GM21526 (cell line): Measurements from ENCODE around the gene EEF1AKMT2.
"Not testable (repeated sequence)": the region's sequence is repeated elsewhere in the genome, so short reads cannot be mapped to it uniquely, and the experiment has no call there.

Source experiments
- ATAC-seq: cut with Tn5 transposase; IDR thresholded peaks from one replicate; pipeline ENCODE4 v1.9.1; 2021; ENCODE audit warnings: moderate library complexity; ENCODE audit not compliant: unreplicated experiment, low FRiP score

Gene EEF1AKMT2

DNA sequence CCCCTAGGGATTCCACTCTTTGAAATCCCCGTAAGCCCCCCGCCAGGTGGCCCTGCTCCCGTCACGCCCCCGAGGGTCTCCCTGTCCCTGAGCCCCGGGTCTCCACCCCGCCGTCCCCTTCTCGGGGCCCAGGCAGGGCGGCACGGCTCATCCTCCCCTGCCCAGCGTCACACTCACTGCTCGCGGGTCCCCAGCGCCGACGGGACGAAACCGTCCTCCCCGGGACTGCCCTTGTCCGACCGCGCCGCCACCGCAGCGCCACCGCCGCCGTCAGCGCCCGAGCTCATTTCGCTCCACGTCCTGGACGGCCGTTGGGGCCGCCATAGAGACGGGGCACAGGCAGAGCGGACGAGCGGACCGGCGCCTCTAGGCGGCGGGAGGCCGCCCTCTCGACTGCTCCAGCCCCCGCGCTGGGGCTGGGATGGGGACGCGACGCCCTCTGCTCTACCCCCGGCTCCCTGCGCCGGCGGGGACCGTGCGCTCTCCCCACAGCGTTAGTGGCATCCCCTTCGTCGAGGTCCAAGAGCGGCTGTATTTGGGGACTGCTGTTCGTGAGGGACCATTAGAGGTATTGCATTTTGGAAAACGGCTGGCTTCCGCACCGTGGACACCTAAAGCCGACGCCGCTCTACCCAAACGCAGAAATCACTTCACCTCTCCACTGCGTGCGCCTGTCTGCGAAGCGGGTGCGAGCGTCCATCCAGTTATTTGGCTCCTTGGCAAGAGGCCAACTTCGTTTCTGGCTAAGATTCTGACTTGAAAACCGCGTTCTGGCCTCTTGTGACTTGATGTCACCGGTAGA is at the start of gene EEF1AKMT2:
Gene EEF1AKMT2 (minus strand): TSS at position 341 of the 802 bp plus-strand sequence. CDS start 54 bp downstream, at position 287.
- ATAC-seq: peak; percentile 87

DNA sequence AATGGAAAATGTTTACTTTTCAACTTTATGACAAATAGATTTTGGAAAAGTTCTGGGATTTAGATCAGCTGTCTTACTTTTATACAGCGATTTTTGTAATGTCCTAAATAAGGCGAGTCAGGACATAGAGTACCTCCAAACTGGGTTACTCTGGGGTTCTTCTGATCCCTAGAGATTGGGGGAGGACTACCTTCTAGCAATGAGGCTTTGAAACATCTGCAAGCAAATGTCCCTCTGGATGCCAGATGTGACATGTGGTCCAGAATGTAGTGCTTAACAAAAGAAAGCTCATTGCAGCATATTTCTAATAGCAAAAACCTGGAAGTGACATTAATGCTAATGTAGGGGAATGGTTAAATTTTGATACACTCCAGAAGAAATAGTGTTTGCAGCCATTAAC is 46.0 kb upstream of the EEF1AKMT2 start:
- ATAC-seq: no peak

DNA sequence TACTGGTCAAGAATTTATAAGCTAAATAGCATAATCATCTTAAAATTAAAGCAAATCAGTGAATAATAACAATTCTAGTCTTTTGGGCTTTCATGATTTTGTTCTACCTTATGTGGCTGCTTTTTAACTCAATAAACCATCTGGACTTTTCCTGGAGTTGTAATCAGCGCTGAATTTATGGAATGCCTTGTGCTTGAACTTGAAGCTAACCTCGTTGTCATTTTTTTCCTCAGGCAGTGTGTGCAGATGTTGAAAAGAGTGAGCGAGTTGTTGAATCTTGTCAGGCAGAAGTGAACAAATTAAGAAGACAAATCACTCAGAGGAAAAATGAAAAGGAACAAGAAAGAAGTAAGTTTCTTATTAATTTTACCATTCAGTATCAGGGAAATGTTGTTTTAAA is 39.4 kb upstream of the EEF1AKMT2 start:
- ATAC-seq: no peak

DNA sequence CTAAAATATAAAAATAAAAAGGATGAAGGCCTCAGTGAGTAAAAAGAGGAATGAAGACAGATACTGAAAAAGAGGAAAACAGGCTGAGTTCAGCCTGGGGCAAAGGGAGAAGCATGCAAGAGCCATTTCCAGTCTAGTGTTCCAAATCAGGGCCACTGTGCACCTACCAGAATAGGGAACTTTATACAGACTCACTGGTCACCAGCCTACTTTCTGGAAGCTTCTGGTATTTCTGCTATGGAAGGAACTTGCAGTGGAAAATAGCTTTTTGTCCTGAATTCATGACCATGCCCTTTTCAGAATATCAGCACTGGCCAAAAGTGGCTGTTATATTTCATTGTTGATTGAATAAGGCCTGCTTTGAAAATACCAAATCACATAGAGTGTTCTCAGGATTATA is 38.8 kb upstream of the EEF1AKMT2 start:
- ATAC-seq: no peak

DNA sequence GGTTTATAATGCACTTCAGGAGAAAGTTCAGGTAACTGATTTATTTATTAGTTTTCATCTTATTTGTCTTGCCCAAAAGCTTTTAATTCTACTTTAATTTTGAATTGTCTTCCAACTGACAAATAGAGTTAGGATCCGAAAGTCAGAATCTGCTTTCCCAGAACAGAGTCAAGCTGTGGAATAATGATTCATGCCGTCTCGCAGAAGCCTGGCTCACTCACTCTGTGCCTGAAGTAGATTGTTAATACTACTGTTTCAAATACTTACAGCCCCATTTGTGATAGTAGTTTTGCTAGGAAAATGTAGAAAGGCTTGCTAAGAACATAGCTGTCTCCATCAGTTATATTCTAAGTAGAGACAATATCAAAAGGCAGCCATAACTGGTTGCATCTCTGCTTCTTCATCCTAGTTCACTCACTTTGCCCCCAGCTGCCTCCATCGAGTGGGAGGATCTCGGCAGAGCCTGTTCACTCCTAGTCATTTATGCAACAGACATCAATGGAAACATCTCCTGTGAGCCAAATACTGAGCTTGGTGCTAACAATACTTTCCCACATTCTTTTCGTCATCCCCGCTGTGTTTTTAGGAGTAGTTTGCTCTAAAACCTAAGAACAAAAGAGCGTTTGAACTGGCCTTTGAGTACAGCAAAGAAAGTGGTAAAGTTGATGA is 37.9 kb upstream of the EEF1AKMT2 start:
- ATAC-seq: no peak

DNA sequence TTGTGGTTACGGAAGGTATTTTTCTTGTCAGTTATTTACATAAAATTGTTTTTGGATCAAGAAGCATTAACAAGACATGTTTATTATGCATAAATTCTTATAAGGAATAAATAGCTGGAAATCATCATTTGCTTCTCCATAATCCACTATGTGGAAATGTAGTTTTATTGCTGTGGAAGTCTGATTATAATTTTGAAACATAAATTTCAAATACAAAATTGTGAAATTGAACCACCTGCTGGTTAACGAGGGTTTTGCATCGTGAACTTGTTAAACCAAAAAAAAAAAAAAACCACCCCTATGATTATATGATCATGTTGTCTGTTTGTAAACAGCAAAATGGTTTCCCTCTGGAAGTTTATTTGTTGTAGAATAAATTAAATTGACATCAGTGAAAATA is 35.8 kb upstream of the EEF1AKMT2 start:
- ATAC-seq: no peak

DNA sequence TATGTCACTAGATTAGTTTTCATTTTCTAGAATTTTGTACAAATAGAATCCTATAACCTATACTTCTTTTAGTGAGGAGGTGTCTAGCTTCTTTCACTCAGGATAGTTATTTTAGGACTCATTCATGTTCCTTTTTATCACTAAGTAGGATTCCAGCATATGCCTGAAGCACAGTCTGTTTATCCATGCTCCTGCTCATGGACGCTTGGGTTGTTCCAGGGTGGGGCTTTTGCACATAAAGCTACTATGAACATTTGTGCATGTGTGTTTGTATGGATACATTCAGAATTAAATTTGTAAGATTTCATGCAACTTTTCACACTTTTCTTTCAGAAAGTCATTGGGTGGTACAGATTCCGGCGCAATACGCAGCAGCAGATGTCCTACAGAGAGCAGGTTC is 34.6 kb upstream of the EEF1AKMT2 start:
- no peak for ATAC-seq

DNA sequence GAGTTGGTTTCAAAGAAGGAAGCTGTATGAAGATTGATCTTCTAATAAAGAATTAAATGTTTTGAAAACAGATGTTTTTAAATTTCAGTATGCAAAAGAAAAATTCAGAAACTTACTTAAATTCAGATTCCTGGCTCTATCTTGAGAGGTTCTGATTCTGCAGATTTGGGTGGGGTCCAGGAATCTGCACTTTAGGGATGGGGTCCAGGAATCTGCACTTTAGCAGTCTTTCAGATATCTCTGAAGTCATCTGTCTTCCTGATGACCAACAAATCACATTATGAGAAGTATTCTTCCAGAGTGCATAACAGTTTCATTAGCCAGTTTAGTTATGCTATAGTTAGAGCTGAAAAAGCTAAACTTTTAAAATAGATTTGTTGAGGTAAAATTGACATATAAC is 34.0 kb upstream of the EEF1AKMT2 start:
- no peak for ATAC-seq

DNA sequence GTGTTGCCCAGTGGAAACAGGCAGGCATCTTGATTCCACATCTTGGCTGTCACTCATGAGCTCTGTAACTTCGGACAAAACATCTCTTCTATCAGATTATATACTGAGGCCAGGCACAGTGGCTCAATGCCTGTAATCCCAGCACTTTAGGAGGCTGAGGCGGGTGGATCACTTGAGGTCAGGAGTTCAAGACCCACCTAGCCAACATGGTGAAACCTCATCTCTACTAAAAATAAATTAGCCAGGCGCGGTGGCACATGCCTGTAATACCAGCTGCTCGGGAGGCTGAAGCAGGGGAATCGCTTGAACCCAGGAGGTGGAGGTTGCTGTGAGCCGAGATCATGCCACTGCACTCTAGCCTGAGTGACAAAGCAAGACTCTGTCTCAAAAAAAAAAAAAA is 33.2 kb upstream of the EEF1AKMT2 start:
- ATAC-seq: not testable (repeated sequence)

DNA sequence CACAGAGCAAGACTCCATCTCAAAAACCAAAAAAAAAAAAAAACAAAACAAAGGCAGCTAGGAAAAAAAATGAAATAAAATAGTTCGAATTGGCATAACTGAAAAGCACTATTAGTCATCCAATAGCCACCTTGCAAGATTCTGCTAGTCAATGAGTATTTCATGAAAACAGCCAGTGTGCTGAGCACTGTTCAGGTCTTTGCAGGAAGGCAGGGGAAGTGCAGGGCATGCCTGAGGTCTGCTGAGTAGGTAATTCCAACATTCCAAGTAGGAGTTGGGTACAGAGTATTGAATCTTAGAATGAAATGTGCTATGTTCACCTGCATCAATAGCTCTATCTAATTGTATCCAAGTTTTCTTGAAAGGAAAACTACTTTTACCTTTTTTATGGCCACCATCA is 32.8 kb upstream of the EEF1AKMT2 start:
- no peak for ATAC-seq

DNA sequence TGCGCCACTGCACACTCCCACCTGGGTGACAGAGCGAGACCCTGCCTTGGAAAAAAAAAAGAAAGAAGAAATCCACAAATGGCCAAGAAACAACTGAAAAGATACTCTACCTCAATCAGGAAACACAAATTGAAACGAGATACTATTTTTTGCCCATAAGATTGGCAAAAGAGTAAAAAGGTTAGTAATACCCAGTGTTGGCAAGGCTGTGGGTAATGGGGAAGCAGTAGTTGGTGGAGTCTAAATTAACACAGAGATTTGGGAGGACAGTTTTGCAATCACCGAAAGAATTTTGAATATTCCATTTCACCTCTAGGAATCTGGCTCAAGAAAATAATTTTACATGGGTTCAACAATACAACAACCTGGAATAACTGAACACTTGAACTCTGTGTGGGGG is 29.8 kb upstream of the EEF1AKMT2 start:
- no peak for ATAC-seq

DNA sequence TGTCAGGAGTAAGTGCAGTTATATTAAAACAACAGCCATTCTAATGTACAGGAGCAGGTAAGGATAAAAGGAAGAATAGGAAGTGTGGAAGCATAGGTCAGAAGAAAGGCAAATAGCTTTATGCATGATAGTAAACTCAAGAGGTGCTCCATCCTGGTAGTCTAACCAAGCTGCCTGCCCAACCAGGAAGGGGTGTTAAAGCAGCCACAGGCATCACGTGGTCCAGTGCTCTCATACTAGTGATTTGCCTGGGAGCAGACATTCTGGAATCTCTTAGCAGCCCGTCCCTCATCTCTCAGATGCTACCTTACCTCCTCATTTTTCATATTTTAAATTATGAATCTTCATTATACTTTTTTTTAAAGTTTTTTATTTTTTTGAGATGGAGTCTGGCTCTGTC is 28.4 kb upstream of the EEF1AKMT2 start:
- ATAC-seq: no peak

DNA sequence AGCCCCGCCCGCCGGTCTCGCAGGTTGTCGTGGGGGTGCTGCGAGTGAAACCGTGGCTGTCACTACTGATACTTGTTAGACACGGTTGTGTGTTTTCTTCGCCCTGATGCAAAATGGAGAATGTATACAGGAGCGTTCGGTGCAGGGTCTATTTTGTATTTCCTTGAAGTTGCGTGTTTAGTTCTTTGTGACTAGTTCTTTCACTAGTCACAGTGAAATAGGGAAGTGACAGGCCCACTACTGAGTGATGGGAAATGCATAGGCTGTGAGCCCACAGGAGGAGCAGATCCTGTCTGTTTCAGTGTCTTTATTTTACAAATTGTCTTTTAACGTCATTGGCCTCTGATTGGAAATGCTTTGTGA is 10.6 kb upstream of the EEF1AKMT2 start:
- ATAC-seq: peak; percentile 42

DNA sequence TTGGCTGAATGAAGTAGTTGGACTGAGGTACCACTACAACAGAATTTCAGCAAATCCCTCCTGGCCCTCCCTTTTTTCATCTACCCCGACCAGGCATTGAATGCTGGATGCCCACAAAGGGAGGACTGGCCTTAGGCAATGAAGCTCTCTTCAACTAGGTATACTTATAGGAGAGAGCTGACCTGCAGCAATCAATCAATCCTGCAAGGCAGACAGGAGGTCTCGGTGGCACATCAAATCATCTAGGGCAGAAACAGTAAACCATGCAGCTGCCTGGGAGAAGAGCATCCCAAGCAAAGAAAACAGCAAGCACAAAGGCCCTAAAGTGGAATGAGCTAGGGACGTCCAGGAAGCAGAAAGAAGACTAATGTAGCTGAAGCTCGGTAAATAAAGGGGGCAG is 7.5 kb upstream of the EEF1AKMT2 start:
- ATAC-seq: no peak

DNA sequence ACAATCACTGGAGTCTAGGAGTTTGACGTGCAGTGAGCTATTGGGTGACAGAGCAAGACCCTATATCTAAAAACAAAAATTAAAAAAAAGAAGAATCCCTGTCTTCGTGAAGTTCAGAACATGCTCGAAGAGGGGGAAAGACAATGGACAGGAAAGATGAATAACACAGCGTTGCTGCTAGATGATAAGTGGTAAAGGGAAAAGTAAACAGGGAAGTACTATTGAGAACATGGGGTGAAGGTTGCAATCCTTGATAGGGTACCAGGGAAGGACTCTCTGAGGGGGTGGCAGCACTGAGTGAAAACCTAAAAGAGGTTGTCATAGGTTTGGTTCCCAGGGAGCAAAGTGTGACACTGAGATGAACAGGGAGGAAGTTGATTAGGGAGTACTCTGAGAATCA is 7.1 kb upstream of the EEF1AKMT2 start:
- ATAC-seq: no peak

DNA sequence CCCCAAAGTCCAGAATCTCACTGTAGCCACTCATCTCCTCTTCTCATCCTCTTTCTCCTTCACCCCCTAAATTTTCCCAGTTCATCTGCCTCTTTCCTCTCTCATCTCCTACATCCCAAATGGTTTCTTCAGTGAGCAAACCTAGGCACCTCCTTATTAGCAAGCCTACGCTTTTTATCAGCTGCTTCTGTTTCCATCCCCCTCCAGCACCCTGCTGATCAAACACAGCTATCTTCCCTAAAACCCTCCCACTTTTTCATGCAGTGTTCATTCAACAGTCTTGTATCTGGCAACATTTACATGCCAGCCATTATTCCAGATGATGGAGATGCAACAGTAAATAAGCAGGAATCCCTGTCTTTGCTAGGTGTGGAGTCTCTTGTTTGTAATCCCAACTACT is 6.7 kb upstream of the EEF1AKMT2 start:
- ATAC-seq: no peak

DNA sequence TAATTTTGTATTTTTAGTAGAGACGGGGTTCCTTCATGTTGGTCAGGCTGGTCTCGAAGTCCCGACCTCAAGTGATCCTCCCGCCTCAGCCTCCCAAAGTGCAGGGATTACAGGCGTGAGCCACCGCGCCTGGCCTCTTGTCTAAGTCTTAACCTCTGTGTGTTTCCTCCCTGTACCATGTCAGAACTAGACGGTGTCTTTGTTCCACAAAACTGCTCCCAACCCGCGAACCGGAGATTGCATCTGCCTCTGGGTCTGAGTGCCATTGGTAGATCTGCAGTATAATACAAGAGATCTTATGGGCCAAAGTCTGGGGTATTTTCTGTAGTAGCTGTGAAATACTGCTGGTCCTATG is 1.3 kb upstream of the EEF1AKMT2 start:
- no peak for ATAC-seq

DNA sequence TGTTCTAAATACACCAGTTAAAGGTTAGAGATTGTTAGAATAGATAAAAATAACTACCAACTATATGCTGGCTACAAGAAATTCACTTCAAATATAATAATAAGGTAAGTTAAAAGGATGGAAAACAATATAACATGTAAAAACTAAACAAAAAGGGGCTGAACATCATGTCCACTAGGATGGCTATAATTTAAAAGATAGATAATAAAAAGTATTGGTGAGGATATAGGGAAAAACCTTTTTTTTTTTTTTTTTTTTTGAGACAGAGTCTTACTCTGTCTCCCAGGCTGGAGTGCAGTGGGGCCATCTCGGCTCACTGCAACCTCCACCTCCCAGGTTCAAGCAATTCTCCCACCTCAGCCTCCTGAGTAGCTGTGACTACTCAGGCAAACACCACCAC is 8.8 kb downstream of the EEF1AKMT2 start:
- not testable (repeated sequence) for ATAC-seq

DNA sequence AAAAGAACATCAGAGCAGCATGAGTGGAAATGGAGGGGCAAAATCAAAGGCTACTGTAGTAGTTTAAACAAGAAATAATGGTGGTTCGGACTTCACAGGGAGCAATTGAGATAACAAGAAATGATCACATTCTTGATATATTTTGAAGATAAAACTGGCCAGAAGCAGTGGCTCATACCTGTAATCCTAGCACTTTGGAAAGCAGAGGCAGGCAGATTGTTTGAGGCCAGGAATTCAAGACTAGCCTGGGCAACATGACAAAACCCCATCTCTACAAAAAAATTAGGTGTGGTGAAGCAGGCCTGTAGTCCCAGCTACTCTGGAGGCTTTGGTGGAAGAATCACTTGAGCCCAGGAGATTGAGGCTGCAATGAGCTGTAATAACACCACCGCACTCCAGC is 22.9 kb downstream of the EEF1AKMT2 start:
- ATAC-seq: no peak

DNA sequence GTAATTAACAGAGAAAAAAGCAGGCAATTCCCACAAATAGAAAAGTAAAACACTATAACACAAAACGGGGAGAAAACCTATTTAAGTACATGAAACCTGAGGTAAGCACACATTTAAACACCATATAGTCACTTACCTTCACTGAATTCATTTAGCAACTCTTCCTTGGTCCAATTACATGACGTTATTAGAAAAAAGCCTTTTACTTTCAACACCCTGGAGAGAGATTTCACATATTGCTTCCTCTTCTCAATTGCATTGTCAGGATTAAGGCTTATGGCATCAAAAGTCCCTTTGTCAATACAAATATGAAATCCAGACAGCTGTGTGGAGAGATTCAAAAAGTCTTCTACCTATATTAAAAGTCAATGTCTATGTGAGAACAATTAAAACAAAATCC is 26.4 kb downstream of the EEF1AKMT2 start:
- no peak for ATAC-seq

DNA sequence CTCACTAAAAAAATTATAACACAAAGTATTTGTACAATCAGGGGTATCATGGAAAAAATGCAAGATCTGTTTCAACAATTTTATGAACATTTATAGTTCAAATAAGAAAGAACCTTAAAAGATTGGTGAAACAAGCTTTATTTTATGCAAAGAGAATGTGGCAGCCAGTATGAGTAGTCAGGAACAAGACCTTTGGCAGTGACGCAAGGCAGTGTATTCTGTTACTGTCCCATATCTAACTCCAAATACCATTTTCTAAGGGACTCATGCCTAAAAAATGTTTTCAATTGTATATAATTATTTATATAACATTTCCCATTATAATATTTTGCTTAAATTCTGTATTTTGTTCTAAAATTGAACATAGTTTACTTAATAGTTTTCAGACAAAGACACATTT is 28.4 kb downstream of the EEF1AKMT2 start:
- no peak for ATAC-seq

DNA sequence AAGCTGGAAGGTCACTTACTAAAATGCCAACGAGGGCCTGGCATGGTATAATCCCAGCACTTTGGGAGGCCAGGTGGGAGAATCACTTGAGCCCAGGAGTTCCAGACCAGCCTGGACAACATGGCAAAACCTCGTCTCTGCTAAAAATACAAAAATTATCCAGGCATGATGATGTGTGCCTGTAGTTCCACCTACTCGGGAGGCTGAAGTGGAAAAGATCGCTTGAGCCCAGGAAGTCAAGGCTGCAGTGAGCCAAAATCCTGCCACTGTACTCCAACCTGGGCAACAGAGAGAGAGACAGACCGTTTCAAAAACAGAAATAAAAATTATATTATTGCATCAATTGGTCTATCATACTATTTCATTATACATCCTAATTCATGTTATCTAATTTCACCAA is 29.4 kb downstream of the EEF1AKMT2 start:
- ATAC-seq: no peak
